Fibroblast of lung (primary cell): ENCODE data around the gene ATP10B.

Experiments
- EZH2 ChIP-seq: IDR thresholded peaks from 2 replicates; pipeline ENCODE4 v1.5.1; 2012; ENCODE audit warnings: low read length, control low read depth, mild to moderate bottlenecking; ENCODE audit errors: missing control alignments
- TF ChIP-seq, protein P1 (sequence below), 2 donors: IDR thresholded peaks in 1 of 2; conservative IDR thresholded peaks in 1 of 2; 1 replicate in 1 of 2; 2 replicates in 1 of 2; pipeline ENCODE4 v1.5.1; 2011 to 2012; ENCODE audit warnings: low read length in 2 of 2, control low read depth in 1 of 2, inconsistent platforms in 1 of 2, low read depth in 1 of 2, mild to moderate bottlenecking in 1 of 2

DNA sequence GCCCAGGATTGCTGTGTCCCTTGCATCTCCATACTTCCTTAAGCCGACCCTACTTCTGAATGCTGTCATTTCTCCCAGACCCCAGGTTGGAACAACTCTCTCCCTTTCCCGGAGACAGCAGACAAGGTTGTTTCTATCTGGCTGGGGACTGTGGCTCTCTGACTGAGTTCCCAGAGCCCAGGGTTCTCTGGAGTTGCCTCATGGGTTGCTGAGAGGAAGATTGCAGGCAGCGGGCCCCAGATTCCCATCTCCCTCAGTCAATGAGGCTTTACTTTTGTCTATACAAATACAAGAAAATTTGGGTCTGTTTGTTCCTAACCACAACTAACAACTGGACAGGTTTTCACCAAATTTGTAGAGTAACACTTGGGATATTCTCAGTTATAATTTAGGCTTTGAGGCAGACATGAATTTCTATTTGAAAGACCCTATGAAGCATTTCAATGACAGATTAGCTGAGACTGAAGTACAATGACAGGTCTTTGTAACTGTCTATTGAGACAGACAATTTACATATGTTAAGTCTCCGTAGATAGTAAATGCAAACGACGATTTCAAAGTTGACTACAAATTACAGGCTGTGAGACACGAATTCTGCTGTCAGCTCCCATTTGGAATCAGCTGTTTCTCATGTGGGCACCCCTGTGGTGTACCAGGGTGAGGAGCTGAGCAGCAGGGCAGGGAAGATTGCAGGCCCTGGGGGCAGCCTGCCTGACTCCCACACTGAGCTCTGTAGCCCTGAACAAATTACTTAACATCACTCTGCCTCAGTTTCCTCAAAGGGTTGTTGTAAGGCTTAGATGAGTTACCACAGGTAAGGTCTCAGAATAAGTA is 107.5 kb downstream of the ATP10B start:
- TF ChIP-seq, protein P1, sequence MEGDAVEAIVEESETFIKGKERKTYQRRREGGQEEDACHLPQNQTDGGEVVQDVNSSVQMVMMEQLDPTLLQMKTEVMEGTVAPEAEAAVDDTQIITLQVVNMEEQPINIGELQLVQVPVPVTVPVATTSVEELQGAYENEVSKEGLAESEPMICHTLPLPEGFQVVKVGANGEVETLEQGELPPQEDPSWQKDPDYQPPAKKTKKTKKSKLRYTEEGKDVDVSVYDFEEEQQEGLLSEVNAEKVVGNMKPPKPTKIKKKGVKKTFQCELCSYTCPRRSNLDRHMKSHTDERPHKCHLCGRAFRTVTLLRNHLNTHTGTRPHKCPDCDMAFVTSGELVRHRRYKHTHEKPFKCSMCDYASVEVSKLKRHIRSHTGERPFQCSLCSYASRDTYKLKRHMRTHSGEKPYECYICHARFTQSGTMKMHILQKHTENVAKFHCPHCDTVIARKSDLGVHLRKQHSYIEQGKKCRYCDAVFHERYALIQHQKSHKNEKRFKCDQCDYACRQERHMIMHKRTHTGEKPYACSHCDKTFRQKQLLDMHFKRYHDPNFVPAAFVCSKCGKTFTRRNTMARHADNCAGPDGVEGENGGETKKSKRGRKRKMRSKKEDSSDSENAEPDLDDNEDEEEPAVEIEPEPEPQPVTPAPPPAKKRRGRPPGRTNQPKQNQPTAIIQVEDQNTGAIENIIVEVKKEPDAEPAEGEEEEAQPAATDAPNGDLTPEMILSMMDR (conservative IDR thresholded peaks at IDR 0.05 in 1 of 2, IDR thresholded peaks at IDR 0.05 in 1 of 2; ENCODE audit: low read depth in 1 of 2, low read length in 2 of 2), result no peak
- TF ChIP-seq EZH2, result no peak
